T-cell (primary cell): ENCODE results near the gene WDR48. TPM values are rescaled to one million over a fixed set of nuclear protein-coding genes. Genes with fewer than 3 reads are reported as not detected.

Experiments
- ATAC-seq, 4 experiments: fragments of 200-7000 bp in 3 of 4; fragments of 150-1000 bp in 1 of 4; cut with Tn5 transposase; replicated peaks in 1 of 4; 1 replicate in 3 of 4; 2 replicates in 1 of 4; pipeline ENCODE4 v1.10.0; 2021; ENCODE audit warnings: moderate library complexity in 3 of 4, mild to moderate bottlenecking in 2 of 4, moderate number of reproducible peaks in 1 of 4
- CTCF ChIA-PET, 2 donors: fragments of 300-600 bp; sonication (Branson Sonifier 250); formaldehyde crosslinking; loops; one replicate each; lab custom pipeline; 2022; ENCODE audit warnings: antibody characterized with exemption in 2 of 2; lab: Charles Lee
- POLR2A ChIA-PET, 2 donors: fragments of 300-600 bp; sonication (Branson Sonifier 250); formaldehyde crosslinking; loops; one replicate each; lab custom pipeline; 2022; ENCODE audit warnings: antibody characterized with exemption in 2 of 2; lab: Charles Lee
- DNase-seq, 35 experiments: peaks; one replicate each; pipeline versions ENCODE4 v3.0.0 to v3.0.0-alpha.2; 2013 to 2023
- H3K27ac ChIP-seq: one replicate; pipeline ENCODE4 v1.5.1; 2013; ENCODE audit warnings: low read length
- H3K27me3 ChIP-seq, 2 experiments: replicated peaks in 1 of 2; 1 replicate in 1 of 2; 2 replicates in 1 of 2; pipeline versions ENCODE4 v1.6.1 to v1.7.0; 2013; ENCODE audit warnings: low read length in 1 of 2, mixed read lengths in 1 of 2; ENCODE audit not compliant: control insufficient read depth in 2 of 2, insufficient read depth in 2 of 2; ENCODE audit errors: extremely low read depth in 1 of 2
- H3K36me3 ChIP-seq, 2 donors: 1 replicate in 1 of 2; 2 replicates in 1 of 2; pipeline versions ENCODE4 v1.6.1 to v1.7.0; 2013; ENCODE audit warnings: low read length in 1 of 2; ENCODE audit not compliant: control insufficient read depth in 2 of 2, insufficient read depth in 1 of 2; ENCODE audit errors: extremely low read depth in 1 of 2
- H3K4me1 ChIP-seq, 2 experiments: 1 replicate in 1 of 2; 2 replicates in 1 of 2; pipeline versions ENCODE4 v1.6.1 to v1.7.0; 2013; ENCODE audit warnings: low read length in 2 of 2, mixed read lengths in 1 of 2; ENCODE audit not compliant: insufficient read depth in 2 of 2, control insufficient read depth in 1 of 2; ENCODE audit errors: extremely low read depth in 1 of 2
- H3K4me3 ChIP-seq, 2 donors: 1 replicate in 1 of 2; 2 replicates in 1 of 2; pipeline versions ENCODE4 v1.5.1 to v1.7.0; 2013; ENCODE audit warnings: mild to moderate bottlenecking in 2 of 2, low read length in 1 of 2, moderate library complexity in 1 of 2; ENCODE audit not compliant: control insufficient read depth in 1 of 2; ENCODE audit errors: extremely low read depth in 1 of 2
- H3K9me3 ChIP-seq: 2 replicates; pipeline ENCODE4 v1.7.0; 2013
- H3K27ac Mint-ChIP-seq, 2 donors: one replicate each; pipeline ENCODE4 v1.8.0; 2020 to 2021; ENCODE audit warnings: mild to moderate bottlenecking in 2 of 2, mixed read lengths in 2 of 2
- H3K27me3 Mint-ChIP-seq, 2 donors: one replicate each; pipeline ENCODE4 v1.8.0; 2021 to 2022; ENCODE audit warnings: mixed read lengths in 2 of 2
- H3K36me3 Mint-ChIP-seq: one replicate; pipeline ENCODE4 v1.8.0; 2021; ENCODE audit warnings: mixed read lengths
- H3K4me1 Mint-ChIP-seq, 3 donors: one replicate each; pipeline ENCODE4 v1.8.0; 2020 to 2022; ENCODE audit warnings: mixed read lengths in 3 of 3, mild to moderate bottlenecking in 1 of 3
- H3K4me3 Mint-ChIP-seq, 3 donors: one replicate each; pipeline ENCODE4 v1.8.0; 2020 to 2022; ENCODE audit warnings: mild to moderate bottlenecking in 3 of 3, mixed read lengths in 3 of 3, moderate library complexity in 3 of 3
- H3K9me3 Mint-ChIP-seq, 3 donors: one replicate each; pipeline ENCODE4 v1.8.0; 2020 to 2022; ENCODE audit warnings: mixed read lengths in 3 of 3
- WGBS: methylation state at CpG from one replicate; pipeline ENCODE4 v1.1.5; 2013; ENCODE audit warnings: missing lambda C conversion rate; ENCODE audit not compliant: insufficient coverage; 5-methylcytosine and 5-hydroxymethylcytosine counted together
- total RNA-seq, 35 experiments: library from RNA in 6 of 35; stranded (reverse) in 6 of 35; fragments of 120-200 nt in 1 of 35; gene quantifications; one replicate each; pipeline versions ENCODE4 v1.2.1 to v1.2.4 and lab custom pipeline; 2013 to 2026

The WDR48 gene
- total RNA-seq, 5 donors from 2014 or later (not counting 1 experiment from before 2014, with no cell fraction given): 54.2 to 90.3 (median 59.9) TPM

GRCh38 chr3:39115870-39116269, 64.1 kb downstream of the WDR48 start:
- H3K27me3 ChIP-seq: peaks cover 0 to 3% of the 10 kb centered on the region in 2 experiments
- ChIA-PET CTCF (interaction anchor here in 1 of 2 donors (0.6 kb wide), 1 partner anchor 58 kb away, joined by 4 read pairs; no protein-coding TSS in a partner anchor), POLR2A (interaction anchor here in 1 of 2 donors (0.6 to 0.7 kb wide), 2 partner anchors 10 to 97 kb away, joined by 3 read pairs; no protein-coding TSS in a partner anchor)
- DNase-seq: no peak
- no peaks in the 10 kb centered on the region for H3K9me3 ChIP-seq
- Mint-ChIP-seq H3K4me1 (no peaks in the 10 kb centered on the region), H3K4me3 (no peak overlapping the region), H3K27ac (no peak overlapping the region), H3K27me3 (no peaks in the 10 kb centered on the region), H3K36me3 (peaks cover 14% of the 10 kb centered on the region), H3K9me3 (no peaks in the 10 kb centered on the region)
- no peak for ATAC-seq
- H3K4me3 ChIP-seq: no peak overlapping the region
- no peaks in the 10 kb centered on the region for H3K4me1 ChIP-seq
- no peak overlapping the region for H3K27ac ChIP-seq
- 100% methylated on average over 1 of the region's 3 CpGs for WGBS
- no peaks in the 10 kb centered on the region for H3K36me3 ChIP-seq

DNA sequence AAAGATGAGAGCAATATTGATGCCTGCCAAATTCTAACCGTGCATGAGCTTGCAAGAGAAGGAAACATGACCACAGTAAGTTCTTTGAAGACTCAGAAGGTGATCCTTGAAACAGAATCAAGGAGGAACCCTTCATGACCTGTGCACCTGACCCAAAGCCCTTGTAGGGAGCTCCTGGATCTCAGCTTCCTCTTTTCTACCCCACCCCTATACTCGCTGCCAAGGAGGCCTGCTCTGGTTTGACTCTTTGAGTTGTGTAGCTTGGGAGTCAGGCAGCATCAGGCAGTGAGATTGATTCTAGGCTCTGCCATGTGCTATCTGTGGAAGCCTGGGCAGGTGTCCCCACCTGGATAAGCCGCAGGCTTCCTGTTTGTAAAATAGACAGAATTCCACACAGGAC, 66.3 kb downstream of the WDR48 start:
- peaks cover 0 to 7% (median 0%) of the 10 kb centered on the region in 3 donors for H3K4me1 Mint-ChIP-seq
- no peak for ATAC-seq
- H3K4me1 ChIP-seq: no peaks in the 10 kb centered on the region
- DNase-seq: no peak
- no peaks in the 10 kb centered on the region for H3K27me3 Mint-ChIP-seq
- no peak overlapping the region for H3K27ac Mint-ChIP-seq
- 20% methylated on average over 1 of the region's 3 CpGs for WGBS
- CTCF ChIA-PET: interaction anchor here in 1 of 2 donors (0.5 to 1.3 kb wide), 3 partner anchors 8 to 174 kb away, joined by 3 to 4 read pairs (median 3); no protein-coding TSS in a partner anchor
- no peak overlapping the region for H3K4me3 ChIP-seq
- H3K36me3 Mint-ChIP-seq: peaks cover 14% of the 10 kb centered on the region
- peaks cover 0 to 9% of the 10 kb centered on the region in 2 experiments for H3K27me3 ChIP-seq
- POLR2A ChIA-PET: no interaction called here
- H3K36me3 ChIP-seq: no peaks in the 10 kb centered on the region
- no peaks in the 10 kb centered on the region for H3K9me3 Mint-ChIP-seq
- H3K9me3 ChIP-seq: no peaks in the 10 kb centered on the region
- no peak overlapping the region for H3K4me3 Mint-ChIP-seq
- H3K27ac ChIP-seq: no peak overlapping the region

- Mint-ChIP-seq H3K4me3 (no peak overlapping the region), H3K4me1 (peaks cover 0 to 7% (median 0%) of the 10 kb centered on the region in 3 donors), H3K9me3 (no peaks in the 10 kb centered on the region), H3K36me3 (peaks cover 14% of the 10 kb centered on the region), H3K27me3 (no peaks in the 10 kb centered on the region), H3K27ac (no peak overlapping the region)
- WGBS: 80% methylated on average over 1 of the region's 5 CpGs
- H3K4me1 ChIP-seq: no peaks in the 10 kb centered on the region
- POLR2A ChIA-PET: interaction anchor here in 1 of 2 donors (0.7 kb wide), 1 partner anchor 1177 kb away, joined by 4 read pairs; no protein-coding TSS in a partner anchor
- H3K27ac ChIP-seq: no peak overlapping the region
- CTCF ChIA-PET: interaction anchor here in 1 of 2 donors (0.7 kb wide), 1 partner anchor 11 kb away, joined by 3 read pairs; no protein-coding TSS in a partner anchor
- no peaks in the 10 kb centered on the region for H3K36me3 ChIP-seq
- H3K27me3 ChIP-seq: peaks cover 0 to 9% of the 10 kb centered on the region in 2 experiments
- DNase-seq (no peak), ATAC-seq (no peak)
- no peaks in the 10 kb centered on the region for H3K9me3 ChIP-seq
- no peak overlapping the region for H3K4me3 ChIP-seq
Measured at GRCh38 chr3:39118931-39119660, 67.3 kb downstream of the WDR48 start.

DNA sequence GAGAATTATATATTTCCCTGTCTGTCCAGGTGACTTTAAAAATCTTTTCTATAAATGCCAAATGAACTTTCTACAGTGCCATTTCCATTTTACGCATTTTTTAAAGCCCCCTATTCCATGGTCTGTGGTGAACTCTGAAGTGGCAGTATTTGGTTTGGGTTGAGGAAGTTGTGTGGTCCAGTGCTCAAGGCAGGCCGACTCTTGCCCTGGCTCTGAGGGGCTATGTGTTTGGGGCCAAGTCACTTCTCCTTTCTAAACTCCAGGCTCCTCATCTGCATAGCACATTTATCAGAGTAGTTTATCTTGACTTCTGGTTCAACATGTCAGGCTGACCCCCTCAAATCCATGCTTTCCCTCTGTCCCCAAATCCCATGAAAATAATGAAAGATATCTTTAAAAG, 69.8 kb downstream of the WDR48 start:
- POLR2A ChIA-PET: no interaction called here
- Mint-ChIP-seq H3K36me3 (peaks cover 14% of the 10 kb centered on the region), H3K9me3 (no peaks in the 10 kb centered on the region), H3K4me3 (no peak overlapping the region), H3K4me1 (peaks cover 3 to 11% (median 6%) of the 10 kb centered on the region in 3 donors), H3K27me3 (no peaks in the 10 kb centered on the region), H3K27ac (no peak overlapping the region)
- Histone ChIP-seq H3K4me3 (no peak overlapping the region), H3K4me1 (no peaks in the 10 kb centered on the region), H3K9me3 (no peaks in the 10 kb centered on the region), H3K27me3 (peaks cover 0 to 9% of the 10 kb centered on the region in 2 experiments), H3K36me3 (no peaks in the 10 kb centered on the region), H3K27ac (no peak overlapping the region)
- no peak for ATAC-seq
- WGBS: no CpG with 5 or more reads among the region's 2 CpGs
- CTCF ChIA-PET: no interaction called here
- DNase-seq: no peak

- DNase-seq: no peak
- H3K36me3 ChIP-seq: no peaks in the 10 kb centered on the region
- peaks cover 5 to 10% of the 10 kb centered on the region in 2 experiments for H3K4me1 ChIP-seq
- Mint-ChIP-seq H3K36me3 (peaks cover 10% of the 10 kb centered on the region), H3K4me3 (no peak overlapping the region), H3K27ac (no peak overlapping the region), H3K4me1 (peaks cover 15 to 22% (median 18%) of the 10 kb centered on the region in 3 donors), H3K9me3 (no peaks in the 10 kb centered on the region), H3K27me3 (no peaks in the 10 kb centered on the region)
- WGBS: no CpG with 5 or more reads among the region's 1 CpG
- H3K4me3 ChIP-seq: no peak overlapping the region
- ChIA-PET CTCF (no interaction called here), POLR2A (no interaction called here)
- no peak overlapping the region for H3K27ac ChIP-seq
- H3K27me3 ChIP-seq: peaks cover 0 to 9% of the 10 kb centered on the region in 2 experiments
- ATAC-seq: no peak
- H3K9me3 ChIP-seq: no peaks in the 10 kb centered on the region
Measured at GRCh38 chr3:39122813-39123212, 71.0 kb downstream of the WDR48 start.

GRCh38 chr3:39124876-39125840, 73.3 kb downstream of the WDR48 start:
- H3K9me3 ChIP-seq: no peaks in the 10 kb centered on the region
- no peaks in the 10 kb centered on the region for H3K36me3 ChIP-seq
- ChIA-PET POLR2A (no interaction called here), CTCF (interaction anchor here (0.6 to 4.3 kb wide), 4 partner anchors 50 to 164 kb away, joined by 4 to 36 read pairs (median 11); no protein-coding TSS in a partner anchor)
- no peak overlapping the region for H3K27ac ChIP-seq
- Mint-ChIP-seq H3K27ac (no peak overlapping the region), H3K9me3 (no peaks in the 10 kb centered on the region), H3K36me3 (peaks cover 4% of the 10 kb centered on the region), H3K27me3 (no peaks in the 10 kb centered on the region), H3K4me1 (peaks cover 24 to 33% (median 25%) of the 10 kb centered on the region in 3 donors), H3K4me3 (no peak overlapping the region)
- ATAC-seq (no peak), DNase-seq (no peak)
- peaks cover 10 to 21% of the 10 kb centered on the region in 2 experiments for H3K4me1 ChIP-seq
- H3K27me3 ChIP-seq: peaks cover 0 to 9% of the 10 kb centered on the region in 2 experiments
- H3K4me3 ChIP-seq: no peak overlapping the region
- 83% methylated on average over 3 of the region's 5 CpGs for WGBS
